ENCODE measurements around the gene HACD2.

DNA sequence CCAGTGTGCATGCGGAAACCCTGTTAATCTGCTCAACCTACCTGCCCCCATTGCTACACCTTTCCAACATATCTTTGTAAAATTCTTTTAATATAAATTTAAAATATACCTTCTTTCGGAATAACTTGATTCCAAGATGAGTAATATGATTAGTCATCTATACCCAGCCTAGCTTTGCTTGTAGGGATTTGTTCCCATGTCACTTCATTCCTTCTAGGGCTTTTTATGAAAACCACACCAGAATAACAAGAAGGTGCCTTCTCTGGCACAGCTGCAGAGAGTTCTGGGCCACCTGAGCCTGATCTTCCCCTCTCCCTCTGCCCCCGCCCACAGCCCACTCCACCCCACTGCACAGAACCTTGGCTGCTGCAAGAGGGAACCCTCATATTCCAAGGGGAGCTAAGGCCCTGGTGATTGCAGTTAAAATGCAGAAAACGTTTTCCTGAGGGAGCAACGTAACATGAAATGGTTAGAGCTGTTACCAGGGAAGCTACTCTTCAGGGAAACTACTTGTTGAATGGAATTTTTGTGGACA lies 38.6 kb upstream of the HACD2 start:
- TF ChIP-seq, protein P1, sequence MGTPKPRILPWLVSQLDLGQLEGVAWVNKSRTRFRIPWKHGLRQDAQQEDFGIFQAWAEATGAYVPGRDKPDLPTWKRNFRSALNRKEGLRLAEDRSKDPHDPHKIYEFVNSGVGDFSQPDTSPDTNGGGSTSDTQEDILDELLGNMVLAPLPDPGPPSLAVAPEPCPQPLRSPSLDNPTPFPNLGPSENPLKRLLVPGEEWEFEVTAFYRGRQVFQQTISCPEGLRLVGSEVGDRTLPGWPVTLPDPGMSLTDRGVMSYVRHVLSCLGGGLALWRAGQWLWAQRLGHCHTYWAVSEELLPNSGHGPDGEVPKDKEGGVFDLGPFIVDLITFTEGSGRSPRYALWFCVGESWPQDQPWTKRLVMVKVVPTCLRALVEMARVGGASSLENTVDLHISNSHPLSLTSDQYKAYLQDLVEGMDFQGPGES (IDR thresholded peaks at IDR 0.05; ENCODE audit: low read depth, low read length), result no peak
- TF ChIP-seq, protein P2, sequence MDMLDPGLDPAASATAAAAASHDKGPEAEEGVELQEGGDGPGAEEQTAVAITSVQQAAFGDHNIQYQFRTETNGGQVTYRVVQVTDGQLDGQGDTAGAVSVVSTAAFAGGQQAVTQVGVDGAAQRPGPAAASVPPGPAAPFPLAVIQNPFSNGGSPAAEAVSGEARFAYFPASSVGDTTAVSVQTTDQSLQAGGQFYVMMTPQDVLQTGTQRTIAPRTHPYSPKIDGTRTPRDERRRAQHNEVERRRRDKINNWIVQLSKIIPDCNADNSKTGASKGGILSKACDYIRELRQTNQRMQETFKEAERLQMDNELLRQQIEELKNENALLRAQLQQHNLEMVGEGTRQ (IDR thresholded peaks at IDR 0.05; ENCODE audit: borderline replicate concordance, low read depth, low read length), result no peak
- TF ChIP-seq, protein P3, sequence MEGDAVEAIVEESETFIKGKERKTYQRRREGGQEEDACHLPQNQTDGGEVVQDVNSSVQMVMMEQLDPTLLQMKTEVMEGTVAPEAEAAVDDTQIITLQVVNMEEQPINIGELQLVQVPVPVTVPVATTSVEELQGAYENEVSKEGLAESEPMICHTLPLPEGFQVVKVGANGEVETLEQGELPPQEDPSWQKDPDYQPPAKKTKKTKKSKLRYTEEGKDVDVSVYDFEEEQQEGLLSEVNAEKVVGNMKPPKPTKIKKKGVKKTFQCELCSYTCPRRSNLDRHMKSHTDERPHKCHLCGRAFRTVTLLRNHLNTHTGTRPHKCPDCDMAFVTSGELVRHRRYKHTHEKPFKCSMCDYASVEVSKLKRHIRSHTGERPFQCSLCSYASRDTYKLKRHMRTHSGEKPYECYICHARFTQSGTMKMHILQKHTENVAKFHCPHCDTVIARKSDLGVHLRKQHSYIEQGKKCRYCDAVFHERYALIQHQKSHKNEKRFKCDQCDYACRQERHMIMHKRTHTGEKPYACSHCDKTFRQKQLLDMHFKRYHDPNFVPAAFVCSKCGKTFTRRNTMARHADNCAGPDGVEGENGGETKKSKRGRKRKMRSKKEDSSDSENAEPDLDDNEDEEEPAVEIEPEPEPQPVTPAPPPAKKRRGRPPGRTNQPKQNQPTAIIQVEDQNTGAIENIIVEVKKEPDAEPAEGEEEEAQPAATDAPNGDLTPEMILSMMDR (IDR thresholded peaks at IDR 0.05), result no peak
- TF ChIP-seq POLR2AphosphoS5 (IDR thresholded peaks at IDR 0.05; ENCODE audit: low read depth, low read length) (no peak), NFIC (IDR thresholded peaks at IDR 0.05; ENCODE audit: borderline replicate concordance) (no peak), EP300 (IDR thresholded peaks at IDR 0.05; ENCODE audit: borderline replicate concordance in 1 of 2, low read depth in 1 of 2, low read length in 1 of 2) (no peak), RCOR1 (IDR thresholded peaks at IDR 0.05; ENCODE audit: low read length) (no peak), YY1 (IDR thresholded peaks at IDR 0.05; ENCODE audit: low read depth) (no peak)
- TF ChIP-seq, protein P4, sequence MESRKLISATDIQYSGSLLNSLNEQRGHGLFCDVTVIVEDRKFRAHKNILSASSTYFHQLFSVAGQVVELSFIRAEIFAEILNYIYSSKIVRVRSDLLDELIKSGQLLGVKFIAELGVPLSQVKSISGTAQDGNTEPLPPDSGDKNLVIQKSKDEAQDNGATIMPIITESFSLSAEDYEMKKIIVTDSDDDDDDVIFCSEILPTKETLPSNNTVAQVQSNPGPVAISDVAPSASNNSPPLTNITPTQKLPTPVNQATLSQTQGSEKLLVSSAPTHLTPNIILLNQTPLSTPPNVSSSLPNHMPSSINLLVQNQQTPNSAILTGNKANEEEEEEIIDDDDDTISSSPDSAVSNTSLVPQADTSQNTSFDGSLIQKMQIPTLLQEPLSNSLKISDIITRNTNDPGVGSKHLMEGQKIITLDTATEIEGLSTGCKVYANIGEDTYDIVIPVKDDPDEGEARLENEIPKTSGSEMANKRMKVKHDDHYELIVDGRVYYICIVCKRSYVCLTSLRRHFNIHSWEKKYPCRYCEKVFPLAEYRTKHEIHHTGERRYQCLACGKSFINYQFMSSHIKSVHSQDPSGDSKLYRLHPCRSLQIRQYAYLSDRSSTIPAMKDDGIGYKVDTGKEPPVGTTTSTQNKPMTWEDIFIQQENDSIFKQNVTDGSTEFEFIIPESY (IDR thresholded peaks at IDR 0.05; ENCODE audit: borderline replicate concordance, low read depth), result no peak

All from SK-N-SH (cell line).